ENCODE results near the gene PRKCE. TPM values are rescaled to one million over a fixed set of nuclear protein-coding genes. Genes with fewer than 3 reads are reported as not detected.

The PRKCE gene
- 16.3 and 17.7 TPM in 2 replicates for total RNA-seq (2014; rRNA removed; shearing (Covaris generic))

DNA sequence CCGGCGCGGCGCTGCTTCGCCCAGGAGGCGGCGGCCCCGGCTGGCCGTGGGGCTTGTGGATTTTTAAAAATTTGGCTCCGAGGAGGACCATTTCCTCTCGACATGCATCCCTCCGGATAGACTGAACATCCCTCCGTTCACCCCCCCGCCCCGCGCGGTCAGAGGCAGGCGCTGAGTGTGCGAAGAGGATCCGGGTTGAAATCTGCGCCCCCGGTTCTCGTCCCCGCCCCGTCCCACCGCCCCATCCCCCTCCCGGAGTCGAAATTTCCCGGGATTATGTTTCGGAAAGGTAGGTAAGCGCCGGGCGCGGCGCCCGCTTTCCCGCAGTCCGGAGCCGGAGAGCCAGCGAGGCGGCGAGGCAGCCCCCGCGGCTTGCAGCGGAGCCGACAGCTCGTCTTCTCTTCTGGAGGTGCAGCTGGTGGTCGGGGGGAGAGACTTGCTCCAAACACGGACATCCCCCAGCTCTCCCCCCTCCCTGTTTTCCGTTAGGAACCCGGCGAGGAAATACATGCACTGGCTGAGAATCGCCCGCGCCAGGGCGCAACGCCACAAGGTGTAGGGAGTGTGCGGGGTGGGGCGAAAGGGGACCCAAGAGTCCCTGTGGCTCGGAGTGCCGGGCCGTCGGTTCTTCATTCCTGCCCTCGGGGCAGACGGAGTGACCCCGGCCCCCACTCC, at the start of gene PRKCE:
TSS of gene PRKCE (plus strand) at position 261 of the 675 bp plus-strand sequence.
- DNase-seq (ENCODE audit: low spot score) = peak; percentile 45

DNA sequence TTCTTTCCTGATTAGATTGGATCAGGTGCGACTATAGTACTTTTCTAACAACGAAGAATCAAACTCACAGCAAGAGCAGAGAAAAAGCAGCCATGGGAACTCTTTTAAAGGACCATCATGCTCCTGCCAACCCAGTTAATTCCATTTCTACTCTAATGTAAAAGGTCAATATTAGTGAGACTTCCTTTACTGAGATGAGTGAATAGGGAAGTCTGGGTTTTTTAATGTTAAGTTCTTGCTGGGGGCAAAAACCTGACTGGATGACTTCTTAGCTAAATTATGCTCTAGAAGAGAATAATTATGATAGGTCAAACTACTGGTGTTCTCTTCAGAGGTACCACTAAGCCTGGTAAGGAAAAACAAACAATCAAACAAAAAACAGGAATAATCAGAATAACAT, 48.9 kb upstream of the PRKCE start:
- no peak for DNase-seq (ENCODE audit: low spot score)

GRCh38 chr2:45605116-45605515, 46.4 kb upstream of the PRKCE start:
- DNase-seq (ENCODE audit: low spot score) = no peak

- no peak for DNase-seq (ENCODE audit: low spot score)
Measured at GRCh38 chr2:45606796-45607195, 44.7 kb upstream of the PRKCE start.

- DNase-seq (ENCODE audit: low spot score) = peak; percentile 69
Measured at GRCh38 chr2:45607701-45608100, 43.8 kb upstream of the PRKCE start.

DNA sequence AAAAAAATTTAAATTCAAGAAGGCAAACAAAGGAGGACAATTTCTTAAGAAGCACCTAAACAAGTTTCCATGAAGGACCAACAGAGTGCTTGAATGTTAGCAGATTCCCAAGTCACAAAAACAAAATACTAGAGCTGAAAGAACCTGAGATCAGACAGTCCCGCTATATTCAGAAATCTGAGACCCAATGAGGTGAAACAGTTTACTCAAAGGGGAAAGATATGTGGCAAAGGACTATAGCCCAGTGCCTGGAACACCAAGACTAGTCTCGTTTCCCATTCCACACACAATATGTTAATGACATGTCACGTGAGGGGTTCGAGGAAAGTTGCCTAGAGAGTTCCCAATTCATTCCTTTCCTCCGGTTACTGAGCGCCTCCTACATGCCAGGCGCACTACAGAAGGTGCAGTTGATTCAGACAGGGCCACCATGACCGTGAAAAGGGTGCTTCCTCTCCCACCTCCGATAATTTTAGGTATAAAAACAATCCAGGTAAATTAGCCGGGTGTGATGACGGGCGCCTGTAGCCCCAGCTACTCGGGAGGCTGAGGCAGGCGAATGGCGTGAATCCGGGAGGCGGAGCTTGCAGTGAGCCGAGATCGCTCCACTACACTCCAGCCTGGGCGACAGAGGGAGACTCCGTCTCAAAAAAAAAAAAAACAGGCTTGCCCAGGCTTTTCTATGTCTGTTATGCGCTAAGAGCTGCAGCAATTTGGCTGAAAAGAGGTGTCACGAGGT, 41.0 kb upstream of the PRKCE start:
- DNase-seq (ENCODE audit: low spot score) = peak; percentile 88

DNA sequence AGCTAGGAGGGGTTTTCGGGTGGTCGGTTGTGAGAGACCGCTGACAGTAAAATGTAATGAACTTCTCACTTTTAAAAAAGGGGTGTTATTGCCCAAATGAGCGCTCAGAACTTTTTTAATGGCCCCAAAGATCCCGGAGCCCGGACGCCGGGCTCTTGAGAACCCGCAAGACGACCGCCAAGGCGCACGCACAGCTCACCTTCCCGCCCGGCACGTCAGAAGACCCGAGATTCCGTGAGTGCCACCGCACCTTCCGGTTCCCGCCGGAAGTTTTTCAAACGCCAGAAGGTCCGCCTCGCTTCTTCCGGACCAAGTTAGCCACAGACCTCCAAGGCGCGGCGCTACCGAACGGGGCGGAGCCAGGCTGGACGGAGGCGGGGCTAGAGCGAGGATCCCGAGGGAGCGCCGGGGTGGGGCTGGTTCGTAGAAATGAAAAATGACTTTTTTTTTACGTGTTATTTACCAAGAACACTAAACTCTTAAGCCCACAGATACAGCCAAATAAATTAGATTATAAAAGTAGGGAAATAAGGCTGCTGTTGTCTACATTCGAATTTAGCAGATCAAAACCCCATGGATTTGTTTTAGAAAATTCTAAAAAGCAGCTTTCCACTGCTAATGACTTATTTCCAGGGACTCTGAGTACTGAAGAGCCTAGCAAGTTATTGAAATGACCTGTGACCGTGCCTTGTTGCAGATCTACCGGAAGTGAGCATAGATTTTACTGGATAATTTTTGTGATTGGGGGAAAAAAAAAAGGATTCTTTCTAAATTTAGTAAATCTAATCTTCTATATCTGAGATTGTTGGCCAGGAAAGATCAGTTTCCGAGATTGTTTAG, 40.2 kb upstream of the PRKCE start, which contains the start of gene SRBD1:
TSS of gene SRBD1 (minus strand) at position 248 of the 840 bp plus-strand sequence. CDS start 5,826 bp downstream, outside the sequence.
- DNase-seq (ENCODE audit: low spot score) = peak; percentile 97

DNA sequence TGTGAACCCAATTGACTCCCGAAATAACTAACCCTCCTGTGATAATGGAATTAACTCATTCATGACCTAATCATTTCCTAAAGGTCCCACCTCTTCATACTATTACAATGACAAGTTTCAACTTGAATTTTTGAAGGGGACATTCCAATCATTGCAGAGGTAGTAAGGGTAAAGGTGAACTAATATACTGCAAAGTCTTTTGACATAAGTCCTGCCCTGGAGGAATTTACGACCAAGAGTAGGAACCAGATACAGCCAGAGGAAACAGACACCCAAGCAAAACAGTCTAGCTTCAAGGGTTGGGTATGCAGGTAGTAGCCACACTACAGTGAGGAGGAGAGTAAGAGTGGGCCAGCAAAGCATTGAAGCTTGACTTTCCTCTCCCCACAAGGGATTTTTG, 39.2 kb upstream of the PRKCE start:
- no peak for DNase-seq (ENCODE audit: low spot score)

DNA sequence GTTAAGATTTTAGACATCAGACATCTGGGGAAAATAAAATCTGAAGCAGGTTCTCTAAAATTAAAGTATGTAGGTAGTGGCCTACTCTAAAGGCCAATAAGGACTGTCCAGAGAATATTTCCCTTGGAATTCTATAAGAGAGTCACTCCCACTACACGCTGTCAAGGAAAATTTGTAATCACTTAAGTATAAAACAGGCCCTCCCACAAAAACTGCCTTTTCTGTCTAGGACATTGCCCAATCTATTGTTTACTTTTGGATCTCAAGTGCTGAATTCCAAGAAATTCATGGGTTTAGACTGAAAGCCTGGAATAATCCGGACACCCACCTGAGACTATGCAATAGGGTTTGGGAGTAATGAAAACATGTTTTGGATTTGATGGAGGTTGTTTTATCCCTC, 38.7 kb upstream of the PRKCE start:
- DNase-seq (ENCODE audit: low spot score) = no peak

- no peak for DNase-seq (ENCODE audit: low spot score)
Measured at GRCh38 chr2:45614330-45614729, 37.1 kb upstream of the PRKCE start.

DNA sequence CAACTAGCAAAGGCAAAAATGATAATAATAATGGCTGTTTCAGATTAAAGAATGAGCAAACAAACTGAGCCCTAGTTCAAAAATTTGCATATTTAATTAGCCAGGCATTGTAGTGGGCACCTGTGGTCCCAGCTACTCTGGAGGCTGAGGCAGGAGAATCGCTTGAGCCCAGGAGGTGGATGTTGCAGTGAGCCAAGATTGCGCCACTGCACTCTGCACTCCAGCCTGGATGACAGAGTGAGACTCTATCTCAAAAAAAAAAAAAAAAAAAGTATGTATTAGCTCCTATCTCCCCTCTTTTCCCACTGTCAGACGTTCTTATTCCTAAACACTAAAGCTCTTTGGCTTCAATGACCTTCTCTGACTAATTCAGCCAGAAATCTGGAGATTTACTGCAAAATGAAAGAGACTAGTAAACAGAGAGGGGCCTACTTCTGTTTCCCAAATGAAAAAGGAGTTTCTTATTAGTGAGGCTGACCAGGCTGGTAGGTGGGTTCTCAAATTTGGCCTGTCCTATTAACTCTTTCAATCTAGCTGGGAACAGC, 36.5 kb upstream of the PRKCE start:
- no peak for DNase-seq (ENCODE audit: low spot score)

GRCh38 chr2:45616658-45617411, 34.6 kb upstream of the PRKCE start:
- peak; percentile 23 for DNase-seq (ENCODE audit: low spot score)

- no peak for DNase-seq (ENCODE audit: low spot score)
Measured at GRCh38 chr2:45617496-45617895, 34.0 kb upstream of the PRKCE start.

GRCh38 chr2:45622336-45623075, 29.0 kb upstream of the PRKCE start:
- no peak for DNase-seq (ENCODE audit: low spot score)

- no peak for DNase-seq (ENCODE audit: low spot score)
Measured at GRCh38 chr2:45623098-45623497, 28.4 kb upstream of the PRKCE start.

DNA sequence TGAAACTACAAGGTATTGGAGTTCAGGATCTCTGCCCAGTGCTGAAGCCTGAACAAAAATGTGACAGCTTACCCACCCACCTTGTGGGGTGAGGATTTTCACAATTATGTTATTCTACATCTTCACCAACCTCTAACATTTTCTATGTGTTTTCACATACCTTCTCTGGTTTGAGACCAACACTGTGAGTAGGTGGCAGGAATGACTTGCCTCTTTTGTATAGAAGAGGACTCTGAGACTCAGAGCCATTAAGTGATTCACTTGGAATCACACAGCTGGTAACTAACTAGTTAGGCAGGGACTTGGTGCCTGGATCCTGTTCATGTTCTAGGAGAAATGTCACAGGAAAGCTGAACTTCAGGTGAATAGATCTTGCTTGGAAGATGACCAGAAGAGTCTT, 25.7 kb upstream of the PRKCE start:
- no peak for DNase-seq (ENCODE audit: low spot score)

DNA sequence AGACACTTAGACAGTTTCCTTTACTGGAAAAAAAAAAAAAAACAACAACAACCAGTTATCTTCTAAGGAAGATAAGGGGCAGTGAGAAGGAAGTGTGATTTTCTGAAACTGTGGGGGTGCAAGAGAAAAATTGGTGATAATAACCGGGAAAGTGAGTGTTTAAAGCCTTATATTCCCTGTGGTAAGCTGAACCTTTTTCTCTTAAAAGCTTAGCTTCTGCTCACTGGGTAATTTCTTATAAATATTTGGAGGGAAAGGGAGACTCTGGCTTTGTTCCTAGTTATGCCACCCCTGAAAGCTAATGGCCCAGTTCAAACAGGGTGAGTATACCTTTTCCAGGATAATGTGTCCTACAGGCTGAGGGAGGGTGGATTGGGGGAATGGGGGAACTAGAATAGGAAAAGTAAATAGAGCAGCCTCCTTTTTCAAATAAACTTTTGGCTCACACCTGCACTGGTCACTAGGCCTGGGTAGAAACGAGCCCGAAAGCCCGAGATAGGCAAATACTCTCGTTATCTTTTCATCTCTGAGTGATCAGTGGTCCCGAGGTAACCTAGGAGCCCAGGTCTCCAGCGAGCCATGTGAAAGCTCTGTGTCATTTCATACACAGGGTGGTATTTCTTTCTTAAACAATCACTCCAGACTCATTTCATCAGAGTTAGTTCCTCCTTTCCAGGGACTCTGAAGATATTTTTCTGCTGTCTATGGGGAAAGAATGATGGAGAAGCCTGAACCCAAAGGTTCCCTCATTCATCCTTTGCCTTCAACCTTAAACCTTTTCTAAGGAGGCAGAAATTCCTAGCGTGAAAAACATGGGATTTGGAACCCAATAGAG, 24.9 kb upstream of the PRKCE start:
- no peak for DNase-seq (ENCODE audit: low spot score)

- no peak for DNase-seq (ENCODE audit: low spot score)
Measured at GRCh38 chr2:45627911-45628310, 23.6 kb upstream of the PRKCE start.

DNA sequence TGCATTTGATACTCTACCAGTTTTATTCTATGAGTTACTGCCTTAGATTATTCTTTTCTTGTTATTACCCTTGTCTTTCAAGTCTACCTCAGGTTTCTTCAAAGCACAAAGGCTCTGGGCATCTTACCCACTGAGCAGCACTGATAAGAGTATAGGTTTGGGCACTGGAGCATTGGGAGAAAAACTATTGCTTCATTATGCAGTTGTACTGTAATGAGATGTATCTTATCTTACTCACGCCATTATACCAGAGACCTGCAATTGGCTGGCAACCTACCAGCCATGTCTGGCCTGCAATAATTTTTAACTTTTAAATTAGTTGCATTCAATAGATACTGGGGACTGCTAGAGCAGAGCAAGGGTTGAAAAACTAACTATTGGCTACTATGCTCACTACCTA, 21.5 kb upstream of the PRKCE start:
- no peak for DNase-seq (ENCODE audit: low spot score)

DNA sequence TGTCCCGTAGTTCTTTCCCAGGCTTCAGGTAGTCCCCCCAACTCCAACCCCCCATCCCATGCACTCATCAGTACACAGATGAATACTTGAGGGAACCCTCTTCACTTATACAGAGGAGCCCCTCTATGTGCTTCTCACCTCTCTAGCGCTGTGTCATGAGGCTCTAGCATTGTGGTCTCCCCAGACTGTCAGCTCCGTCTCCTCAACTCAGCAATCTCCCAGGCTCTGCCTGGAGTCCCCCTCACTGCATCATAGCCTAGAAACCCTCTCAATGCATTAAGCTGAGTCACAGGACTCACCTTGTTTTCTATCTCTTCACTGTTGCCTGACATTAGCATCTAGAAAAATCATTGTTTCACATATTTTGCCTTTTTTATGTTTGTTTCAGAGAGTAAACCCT, 20.2 kb upstream of the PRKCE start:
- DNase-seq (ENCODE audit: low spot score) = no peak
